Activated CD4-positive, alpha-beta T cell treated with anti-CD3 and anti-CD28 coated beads for 36 hours (primary cell): Measurements from ENCODE around the gene IRF4. TPM values are rescaled to one million over a fixed set of nuclear protein-coding genes. Genes with fewer than 3 reads are reported as not detected.

Source experiments
- ATAC-seq: fragments of 200-7000 bp; cut with Tn5 transposase; one replicate; pipeline ENCODE4 v1.10.0; 2021; ENCODE audit warnings: mild to moderate bottlenecking, moderate library complexity
- CTCF ChIA-PET: fragments of 350-600 bp; sonication (Branson Sonifier 250); formaldehyde crosslinking; loops from one replicate; lab custom pipeline; 2021; ENCODE audit warnings: antibody characterized with exemption; lab: Charles Lee
- POLR2A ChIA-PET: fragments of 350-600 bp; sonication (Branson Sonifier 250); formaldehyde crosslinking; loops from one replicate; lab custom pipeline; 2021; ENCODE audit warnings: antibody characterized with exemption, inconsistent platforms; lab: Charles Lee
- DNase-seq: peaks from one replicate; pipeline ENCODE4 v3.0.0-alpha.2; 2020
- H3K27ac Mint-ChIP-seq: one replicate; pipeline ENCODE4 v1.8.0; 2021; ENCODE audit warnings: mixed read lengths
- H3K27me3 Mint-ChIP-seq: one replicate; pipeline ENCODE4 v1.8.0; 2021; ENCODE audit warnings: mixed read lengths
- H3K36me3 Mint-ChIP-seq: one replicate; pipeline ENCODE4 v1.8.0; 2021; ENCODE audit warnings: low read depth, mixed read lengths
- H3K4me1 Mint-ChIP-seq: one replicate; pipeline ENCODE4 v1.8.0; 2021; ENCODE audit warnings: mixed read lengths
- H3K4me3 Mint-ChIP-seq: one replicate; pipeline ENCODE4 v1.8.0; 2021; ENCODE audit warnings: mild to moderate bottlenecking, moderate library complexity, mixed read lengths
- H3K9me3 Mint-ChIP-seq: one replicate; pipeline ENCODE4 v1.8.0; 2021; ENCODE audit warnings: low read depth, mixed read lengths
- intact Hi-C, 2 experiments: fragments of 100-400 bp; cut with DNase I in 1 of 2; cut with micrococcal nuclease in 1 of 2; formaldehyde crosslinking; loops; one replicate each; pipeline versions ENCODE4 v1.14.2 to v1.15.1; 2022 to 2024; cut with DNase I, micrococcal nuclease
- total RNA-seq, 2 experiments: library from RNA; stranded (reverse); gene quantifications; one replicate each; pipeline ENCODE4 v1.2.3, GENCODE V29; 2021

The IRF4 gene
- total RNA-seq, 2 experiments from 2014 or later, result 601 to 617 TPM

- Mint-ChIP-seq H3K4me3 (peak overlapping the region; percentile 3), H3K27me3 (no peaks in the 10 kb centered on the region), H3K36me3 (peaks cover 84% of the 10 kb centered on the region), H3K27ac (peak overlapping the region; percentile 76), H3K4me1 (peaks cover 57% of the 10 kb centered on the region), H3K9me3 (peaks cover 18% of the 10 kb centered on the region)
- intact Hi-C loops, result no loop called here
- ATAC-seq (no peak), DNase-seq (no peak)
- ChIA-PET CTCF (interaction anchor here (0.6 to 1.2 kb wide), 7 partner anchors 11 to 977 kb away, joined by 3 to 5 read pairs (median 3); partner anchors contain the start of gene IRF4), POLR2A (interaction anchor here (0.7 to 2.3 kb wide), 5 partner anchors 10 to 138 kb away, joined by 3 to 12 read pairs (median 6); partner anchors contain the start of gene IRF4)
Measured at GRCh38 chr6:410555-411395, 19.2 kb downstream of the IRF4 start.

- H3K4me1 Mint-ChIP-seq, result peaks cover 53% of the 10 kb centered on the region
- ChIA-PET CTCF (interaction anchor here (0.5 to 1.6 kb wide), 14 partner anchors 10 to 406 kb away, joined by 3 to 5 read pairs (median 3); partner anchors contain the start of gene IRF4), POLR2A (interaction anchor here (0.6 to 2.3 kb wide), 11 partner anchors 8 to 137 kb away, joined by 3 to 13 read pairs (median 6); partner anchors contain the start of gene IRF4)
- H3K36me3 Mint-ChIP-seq, result peaks cover 79% of the 10 kb centered on the region
- peak overlapping the region; percentile 44 for H3K27ac Mint-ChIP-seq
- peaks cover 22% of the 10 kb centered on the region for H3K9me3 Mint-ChIP-seq
- intact Hi-C loops, result no loop called here
- DNase-seq (no peak), ATAC-seq (peak; percentile 3)
- no peaks in the 10 kb centered on the region for H3K27me3 Mint-ChIP-seq
- H3K4me3 Mint-ChIP-seq, result peak overlapping the region; percentile 11
Measured at GRCh38 chr6:411402-412145, 20.0 kb downstream of the IRF4 start.

GRCh38 chr6:412146-412886 lies 20.8 kb downstream of the IRF4 start:
- Mint-ChIP-seq H3K36me3 (peaks cover 72% of the 10 kb centered on the region), H3K27me3 (no peaks in the 10 kb centered on the region), H3K27ac (peak overlapping the region; percentile 33), H3K4me3 (no peak overlapping the region), H3K9me3 (peaks cover 22% of the 10 kb centered on the region), H3K4me1 (peaks cover 45% of the 10 kb centered on the region)
- CTCF ChIA-PET, result interaction anchor here (0.6 to 1.6 kb wide), 10 partner anchors 11 to 264 kb away, joined by 3 to 4 read pairs (median 3); no protein-coding TSS in a partner anchor
- POLR2A ChIA-PET, result interaction anchor here (0.6 to 2.3 kb wide), 11 partner anchors 9 to 90 kb away, joined by 3 to 13 read pairs (median 6); partner anchors contain the start of gene IRF4
- intact Hi-C loops, result no loop called here
- ATAC-seq (peak; percentile 6), DNase-seq (no peak)

GRCh38 chr6:414447-414846 lies 22.9 kb downstream of the IRF4 start:
- H3K9me3 Mint-ChIP-seq, result peaks cover 22% of the 10 kb centered on the region
- ATAC-seq, result peak; percentile 33
- no peak for DNase-seq
- POLR2A ChIA-PET, result no interaction called here
- H3K4me3 Mint-ChIP-seq, result no peak overlapping the region
- no peaks in the 10 kb centered on the region for H3K27me3 Mint-ChIP-seq
- H3K36me3 Mint-ChIP-seq, result peaks cover 52% of the 10 kb centered on the region
- peak overlapping the region; percentile 69 for H3K27ac Mint-ChIP-seq
- CTCF ChIA-PET, result no interaction called here
- intact Hi-C loops, result no loop called here
- H3K4me1 Mint-ChIP-seq, result peaks cover 30% of the 10 kb centered on the region

- peaks cover 22% of the 10 kb centered on the region for H3K9me3 Mint-ChIP-seq
- H3K36me3 Mint-ChIP-seq, result peaks cover 45% of the 10 kb centered on the region
- ATAC-seq, result no peak
- DNase-seq, result no peak
- no peak overlapping the region for H3K27ac Mint-ChIP-seq
- no peak overlapping the region for H3K4me3 Mint-ChIP-seq
- H3K27me3 Mint-ChIP-seq, result no peaks in the 10 kb centered on the region
- intact Hi-C loops, result no loop called here
- H3K4me1 Mint-ChIP-seq, result peaks cover 29% of the 10 kb centered on the region
- CTCF ChIA-PET, result no interaction called here
- POLR2A ChIA-PET, result no interaction called here
Measured at GRCh38 chr6:415087-415486, 23.5 kb downstream of the IRF4 start.

- ChIA-PET CTCF (interaction anchor here (1.0 kb wide), 2 partner anchors 18 to 21 kb away, joined by 4 to 5 read pairs; no protein-coding TSS in a partner anchor), POLR2A (no interaction called here)
- DNase-seq (no peak), ATAC-seq (no peak)
- Mint-ChIP-seq H3K9me3 (peaks cover 2% of the 10 kb centered on the region), H3K4me3 (no peak overlapping the region), H3K4me1 (peaks cover 31% of the 10 kb centered on the region), H3K27me3 (no peaks in the 10 kb centered on the region), H3K36me3 (no peaks in the 10 kb centered on the region), H3K27ac (no peak overlapping the region)
- intact Hi-C loops, result no loop called here
Measured at GRCh38 chr6:421211-421610, 29.7 kb downstream of the IRF4 start.

- CTCF ChIA-PET, result interaction anchor here (0.6 to 1.6 kb wide), 5 partner anchors 9 to 76 kb away, joined by 3 to 7 read pairs (median 3); no protein-coding TSS in a partner anchor
- POLR2A ChIA-PET, result interaction anchor here (0.6 to 1.3 kb wide), 14 partner anchors 9 to 266 kb away, joined by 3 to 11 read pairs (median 5); partner anchors contain the start of gene IRF4
- H3K9me3 Mint-ChIP-seq, result peaks cover 2% of the 10 kb centered on the region
- peak overlapping the region; percentile 63 for H3K27ac Mint-ChIP-seq
- H3K36me3 Mint-ChIP-seq, result no peaks in the 10 kb centered on the region
- intact Hi-C loops, result loop anchor here (1.0 to 2.0 kb wide), 8 partner anchors 10 to 76 kb away; no protein-coding TSS in a partner anchor
- DNase-seq, result peak; percentile 87
- H3K4me1 Mint-ChIP-seq, result peaks cover 31% of the 10 kb centered on the region
- H3K27me3 Mint-ChIP-seq, result no peaks in the 10 kb centered on the region
- H3K4me3 Mint-ChIP-seq, result no peak overlapping the region
- ATAC-seq, result peak; percentile 99
Measured at GRCh38 chr6:422433-423054, 31.0 kb downstream of the IRF4 start.

GRCh38 chr6:423055-423798 lies 31.7 kb downstream of the IRF4 start:
- POLR2A ChIA-PET, result interaction anchor here (0.6 to 1.3 kb wide), 14 partner anchors 9 to 267 kb away, joined by 3 to 11 read pairs (median 5); partner anchors contain the start of gene IRF4

GRCh38 chr6:423799-424345 lies 32.3 kb downstream of the IRF4 start:
- ATAC-seq (no peak), DNase-seq (no peak)
- Mint-ChIP-seq H3K4me3 (no peak overlapping the region), H3K36me3 (no peaks in the 10 kb centered on the region), H3K27me3 (no peaks in the 10 kb centered on the region), H3K4me1 (peaks cover 40% of the 10 kb centered on the region), H3K9me3 (peaks cover 2% of the 10 kb centered on the region), H3K27ac (no peak overlapping the region)
- intact Hi-C loops, result loop anchor here (2.0 kb wide), 3 partner anchors 19 to 75 kb away; no protein-coding TSS in a partner anchor
- ChIA-PET POLR2A (no interaction called here), CTCF (interaction anchor here (1.6 kb wide), 1 partner anchor 8 kb away, joined by 7 read pairs; no protein-coding TSS in a partner anchor)

More at GRCh38 chr6:423055-423798, 31.7 kb downstream of the IRF4 start:
- intact Hi-C loops, result loop anchor here (2.0 kb wide), 3 partner anchors 18 to 76 kb away; no protein-coding TSS in a partner anchor
- Mint-ChIP-seq H3K4me1 (peaks cover 35% of the 10 kb centered on the region), H3K36me3 (no peaks in the 10 kb centered on the region), H3K9me3 (peaks cover 2% of the 10 kb centered on the region), H3K27me3 (no peaks in the 10 kb centered on the region), H3K4me3 (no peak overlapping the region), H3K27ac (peak overlapping the region; percentile 93)
- peak; percentile 4 for ATAC-seq
- CTCF ChIA-PET, result interaction anchor here (0.6 to 1.6 kb wide), 4 partner anchors 8 to 76 kb away, joined by 3 to 7 read pairs (median 4); no protein-coding TSS in a partner anchor
- no peak for DNase-seq
